CD8-positive, alpha-beta memory T cell (primary cell): Measurements from ENCODE around the gene SHLD2. TPM values are rescaled to one million over a fixed set of nuclear protein-coding genes. Genes with fewer than 3 reads are reported as not detected.
"Not testable (repeated sequence)": the region's sequence is repeated elsewhere in the genome, so short reads cannot be mapped to it uniquely, and the experiment has no call there.

Experiments used
- CTCF ChIA-PET: fragments of 350-600 bp; sonication (Branson Sonifier 250); formaldehyde crosslinking; loops from one replicate; lab custom pipeline; 2021; ENCODE audit warnings: antibody characterized with exemption; lab: Charles Lee
- POLR2A ChIA-PET: fragments of 350-600 bp; sonication (Branson Sonifier 250); formaldehyde crosslinking; loops from one replicate; lab custom pipeline; 2021; ENCODE audit warnings: antibody characterized with exemption; lab: Charles Lee
- DNase-seq, 5 donors: peaks; one replicate each; pipeline versions ENCODE4 v3.0.0 to v3.0.0-alpha.2; 2020 to 2022; ENCODE audit warnings: mixed read lengths in 1 of 5
- H3K27ac ChIP-seq: one replicate; pipeline ENCODE4 v1.7.0; 2013; ENCODE audit warnings: low read depth, mild to moderate bottlenecking, low read length, moderate library complexity
- H3K27me3 ChIP-seq: 2 replicates; pipeline ENCODE4 v1.7.0; 2013; ENCODE audit warnings: low read length, mild to moderate bottlenecking; ENCODE audit not compliant: insufficient read depth, poor library complexity, severe bottlenecking
- H3K36me3 ChIP-seq: 2 replicates; pipeline ENCODE4 v1.7.0; 2013; ENCODE audit warnings: mild to moderate bottlenecking, low read length, moderate library complexity; ENCODE audit not compliant: insufficient read depth
- H3K4me1 ChIP-seq: 2 replicates; pipeline ENCODE4 v1.7.0; 2013; ENCODE audit warnings: mild to moderate bottlenecking, low read length, moderate library complexity; ENCODE audit not compliant: insufficient read depth
- H3K4me3 ChIP-seq: 2 replicates; pipeline ENCODE4 v1.7.0; 2013; ENCODE audit warnings: mild to moderate bottlenecking, low read length
- H3K9me3 ChIP-seq: 2 replicates; pipeline ENCODE4 v1.7.0; 2013; ENCODE audit warnings: mild to moderate bottlenecking, low read length
- H3K27ac Mint-ChIP-seq, 8 donors: one replicate each; pipeline ENCODE4 v1.8.0; 2020 to 2021; ENCODE audit warnings: mixed read lengths in 8 of 8, mild to moderate bottlenecking in 6 of 8, inconsistent platforms in 3 of 8, moderate library complexity in 3 of 8
- H3K27me3 Mint-ChIP-seq, 2 donors: one replicate each; pipeline ENCODE4 v1.8.0; 2020 to 2021; ENCODE audit warnings: mixed read lengths in 2 of 2, mild to moderate bottlenecking in 1 of 2, moderate library complexity in 1 of 2
- H3K36me3 Mint-ChIP-seq, 3 donors: one replicate each; pipeline ENCODE4 v1.8.0; 2020 to 2021; ENCODE audit warnings: mixed read lengths in 3 of 3, inconsistent platforms in 1 of 3, mild to moderate bottlenecking in 1 of 3
- H3K4me1 Mint-ChIP-seq, 3 donors: one replicate each; pipeline ENCODE4 v1.8.0; 2020 to 2021; ENCODE audit warnings: mixed read lengths in 3 of 3, inconsistent platforms in 1 of 3, mild to moderate bottlenecking in 1 of 3
- H3K4me3 Mint-ChIP-seq, 7 donors: one replicate each; pipeline ENCODE4 v1.8.0; 2020 to 2021; ENCODE audit warnings: mixed read lengths in 7 of 7, mild to moderate bottlenecking in 6 of 7, moderate library complexity in 4 of 7, inconsistent platforms in 2 of 7
- H3K9me3 Mint-ChIP-seq, 5 donors: one replicate each; pipeline ENCODE4 v1.8.0; 2020 to 2022; ENCODE audit warnings: mixed read lengths in 5 of 5, mild to moderate bottlenecking in 3 of 5, moderate library complexity in 2 of 5, inconsistent platforms in 1 of 5
- polyA plus RNA-seq: library from polyadenylated mRNA; unstranded; fragments of 300-500 nt; fragmentation: Illumina TruSeq; gene quantifications from one replicate; pipeline ENCODE4 v1.2.3, GENCODE V29; 2021
- total RNA-seq, 2 experiments: library from RNA; stranded (reverse); gene quantifications; one replicate each; pipeline ENCODE4 v1.2.3, GENCODE V29; 2021

SHLD2 gene
- total and polyA plus RNA-seq, 3 experiments from 2014 or later, result 24.9 to 44.2 (median 42.9) TPM

DNA sequence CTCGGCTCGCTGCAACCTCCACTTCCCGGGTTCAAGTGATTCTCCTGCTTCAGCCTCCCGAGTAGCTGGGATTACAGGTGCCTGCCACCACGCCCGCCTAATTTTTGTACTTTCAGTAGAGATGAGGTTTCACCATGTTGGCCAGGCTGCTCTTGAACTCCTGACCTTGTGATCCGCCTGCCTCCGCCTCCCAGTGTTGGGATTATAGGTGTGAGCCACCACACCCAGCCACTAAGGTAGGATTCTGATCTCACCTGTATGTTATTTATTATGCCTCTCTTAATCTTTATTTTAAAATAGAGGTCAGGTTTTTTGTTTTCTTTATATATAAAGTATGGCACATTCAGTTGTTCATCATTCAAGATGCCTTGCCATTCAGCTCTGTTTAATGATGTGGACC, 9.7 kb downstream of the SHLD2 start:
- CTCF ChIA-PET, result interaction anchor here (0.6 kb wide), 1 partner anchor 19 kb away, joined by 3 read pairs; no protein-coding TSS in a partner anchor
- H3K9me3 ChIP-seq, H3K4me3 ChIP-seq, DNase-seq, H3K4me1 ChIP-seq, H3K4me3 Mint-ChIP-seq, POLR2A ChIA-PET, H3K27me3 ChIP-seq, H3K9me3 Mint-ChIP-seq, H3K27ac ChIP-seq, H3K36me3 ChIP-seq, H3K27me3 Mint-ChIP-seq: not testable (repeated sequence)
- peaks cover 16 to 38% (median 32%) of the 10 kb centered on the region in 3 donors for H3K4me1 Mint-ChIP-seq
- H3K36me3 Mint-ChIP-seq, result peaks cover 23 to 68% (median 23%) of the 10 kb centered on the region in 3 donors
- peak overlapping the region in 1 of 8 donors; percentile 36 for H3K27ac Mint-ChIP-seq

DNA sequence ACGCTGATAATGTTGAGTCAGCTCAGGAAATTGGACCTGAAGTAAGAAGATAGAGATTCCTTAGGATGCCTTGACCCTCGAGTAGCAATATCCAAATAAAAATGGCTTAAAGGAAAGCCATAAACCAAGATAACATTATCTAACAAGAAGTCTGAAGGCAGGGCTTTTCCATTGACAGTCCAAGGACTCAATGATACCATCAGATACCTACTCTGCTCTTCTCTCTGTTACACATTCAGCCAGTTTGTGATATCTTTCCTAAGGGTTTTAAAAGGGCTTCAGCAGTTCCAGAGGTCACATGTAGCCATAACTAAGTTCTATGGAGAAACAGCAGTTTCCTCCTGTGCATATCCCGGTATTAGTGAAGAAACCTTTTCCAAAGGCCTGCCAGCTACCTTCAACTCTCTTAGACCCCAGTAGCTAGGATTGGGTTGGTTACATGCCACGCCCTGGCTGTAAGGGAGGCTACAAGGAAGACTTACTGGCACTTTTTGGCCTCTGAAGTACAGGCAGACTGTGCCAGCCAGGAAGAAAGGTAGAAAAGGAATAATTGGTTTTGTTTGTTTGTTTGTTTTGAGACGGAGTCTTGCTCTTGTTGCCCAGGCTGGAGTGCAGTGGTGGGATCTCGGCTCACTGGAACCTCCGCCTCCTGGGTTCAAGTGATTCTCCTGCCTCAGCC, 10.6 kb downstream of the SHLD2 start:
- Histone ChIP-seq H3K27me3 (no peaks in the 10 kb centered on the region), H3K9me3 (no peaks in the 10 kb centered on the region), H3K4me1 (no peaks in the 10 kb centered on the region), H3K36me3 (peaks cover 9% of the 10 kb centered on the region), H3K4me3 (no peak overlapping the region), H3K27ac (no peak overlapping the region)
- Mint-ChIP-seq H3K9me3 (no peaks in the 10 kb centered on the region), H3K4me3 (no peak overlapping the region), H3K27ac (peak overlapping the region in 1 of 8 donors; percentile 29), H3K4me1 (peaks cover 16 to 31% (median 29%) of the 10 kb centered on the region in 3 donors), H3K27me3 (no peaks in the 10 kb centered on the region), H3K36me3 (peaks cover 19 to 64% (median 23%) of the 10 kb centered on the region in 3 donors)
- CTCF ChIA-PET, result no interaction called here
- no peak for DNase-seq
- POLR2A ChIA-PET, result no interaction called here

DNA sequence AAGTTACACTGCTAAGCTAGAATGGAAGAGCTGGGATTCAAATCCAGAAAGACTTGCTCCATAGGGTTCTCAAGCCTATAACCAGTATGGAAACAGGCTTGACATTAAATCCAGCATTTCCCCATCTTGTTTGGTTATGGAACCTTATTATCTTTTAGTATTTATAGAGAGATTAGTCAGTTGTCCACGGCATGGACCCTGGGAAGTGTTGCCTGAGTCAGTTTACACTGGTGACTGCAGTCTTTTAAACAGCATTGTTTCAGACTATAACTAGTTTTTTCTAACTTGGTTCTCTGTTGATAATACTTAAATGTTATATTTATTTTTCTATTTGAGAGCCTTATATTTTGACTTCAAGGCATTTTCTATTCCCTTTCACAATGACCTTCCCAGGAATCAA, 23.1 kb downstream of the SHLD2 start:
- H3K4me1 ChIP-seq, H3K4me3 Mint-ChIP-seq, CTCF ChIA-PET: not testable (repeated sequence)

DNA sequence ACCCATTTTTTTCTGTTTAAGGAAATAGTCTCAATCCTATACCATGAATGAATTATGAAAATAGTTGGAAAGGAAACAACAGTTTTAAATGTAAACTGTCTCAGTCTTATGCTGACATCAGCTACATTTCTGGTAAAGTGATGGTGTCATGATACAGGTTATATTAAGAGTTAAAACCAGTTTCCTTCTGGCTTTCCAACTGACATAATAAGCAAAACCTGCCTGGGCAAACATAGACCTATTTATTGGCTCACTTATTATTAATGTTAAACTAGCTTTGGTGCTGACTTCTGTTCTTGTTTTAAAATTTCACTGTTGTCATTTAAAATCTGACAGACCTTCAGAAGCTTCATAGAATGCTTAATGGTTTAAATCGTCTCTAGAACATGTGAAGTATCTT, 24.0 kb downstream of the SHLD2 start:
- CTCF ChIA-PET, H3K4me3 Mint-ChIP-seq, H3K27ac ChIP-seq, DNase-seq, POLR2A ChIA-PET, H3K4me3 ChIP-seq, H3K27ac Mint-ChIP-seq, H3K9me3 Mint-ChIP-seq, H3K27me3 Mint-ChIP-seq, H3K4me1 ChIP-seq, H3K9me3 ChIP-seq, H3K36me3 ChIP-seq, H3K27me3 ChIP-seq: not testable (repeated sequence)
- Mint-ChIP-seq H3K4me1 (peaks cover 0 to 19% (median 12%) of the 10 kb centered on the region in 3 donors), H3K36me3 (peaks cover 5 to 29% (median 7%) of the 10 kb centered on the region in 3 donors)

More for the DNA sequence above, 23.1 kb downstream of the SHLD2 start:
- DNase-seq, H3K9me3 ChIP-seq, POLR2A ChIA-PET, H3K27ac ChIP-seq, H3K9me3 Mint-ChIP-seq, H3K27me3 ChIP-seq, H3K4me3 ChIP-seq, H3K27me3 Mint-ChIP-seq, H3K27ac Mint-ChIP-seq, H3K36me3 ChIP-seq: not testable (repeated sequence)
- Mint-ChIP-seq H3K36me3 (peaks cover 5 to 28% (median 7%) of the 10 kb centered on the region in 3 donors), H3K4me1 (peaks cover 0 to 19% (median 12%) of the 10 kb centered on the region in 3 donors)

DNA sequence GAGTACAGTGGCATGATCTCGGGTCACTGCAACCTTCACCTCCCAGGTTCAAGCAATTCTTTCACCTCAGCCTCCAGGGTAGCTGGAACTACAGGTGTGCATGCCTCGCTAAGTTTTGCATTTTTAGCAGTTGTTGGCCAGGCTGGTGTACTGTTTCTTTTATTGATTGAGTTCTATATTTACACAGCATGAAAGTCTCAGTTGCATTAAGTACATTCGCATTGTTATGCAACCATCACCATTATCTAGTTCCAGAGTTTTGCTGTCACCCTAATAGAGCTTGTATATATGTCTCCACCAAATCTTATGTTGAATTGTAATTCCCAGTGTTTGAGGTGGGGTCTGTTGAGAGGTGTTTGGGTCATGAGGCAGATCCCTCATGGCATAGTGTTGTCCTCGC, 28.3 kb downstream of the SHLD2 start:
- Mint-ChIP-seq H3K27ac (peak overlapping the region in 1 of 8 donors; percentile 4), H3K36me3 (peaks cover 2 to 29% (median 4%) of the 10 kb centered on the region in 3 donors)
- CTCF ChIA-PET, POLR2A ChIA-PET, DNase-seq, H3K9me3 Mint-ChIP-seq, H3K27me3 Mint-ChIP-seq, H3K27me3 ChIP-seq, H3K27ac ChIP-seq, H3K36me3 ChIP-seq, H3K4me1 Mint-ChIP-seq, H3K4me3 Mint-ChIP-seq, H3K4me3 ChIP-seq, H3K4me1 ChIP-seq, H3K9me3 ChIP-seq: not testable (repeated sequence)

DNA sequence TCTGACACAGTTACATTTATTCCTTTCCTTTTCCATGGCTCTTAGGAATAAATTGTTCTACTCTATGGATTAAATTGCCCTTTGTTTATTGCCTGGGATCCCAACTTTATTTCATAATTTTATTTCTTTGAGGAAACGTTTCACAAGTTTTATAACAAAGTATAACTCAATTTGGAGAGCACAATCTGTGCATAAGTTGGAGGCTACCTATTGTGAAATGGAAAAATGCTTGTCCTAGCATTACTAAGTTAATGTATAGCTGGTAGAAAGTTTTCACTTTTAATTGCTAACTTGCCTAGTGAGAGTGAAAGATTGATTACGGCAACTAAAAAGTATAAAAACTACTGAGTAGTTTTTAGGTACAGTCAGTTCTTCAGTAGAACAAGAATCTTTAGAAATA, 32.0 kb downstream of the SHLD2 start:
- H3K9me3 Mint-ChIP-seq, H3K9me3 ChIP-seq, H3K27me3 Mint-ChIP-seq, H3K4me1 Mint-ChIP-seq, H3K4me1 ChIP-seq, CTCF ChIA-PET, DNase-seq, H3K27ac Mint-ChIP-seq, H3K4me3 Mint-ChIP-seq, POLR2A ChIA-PET, H3K36me3 ChIP-seq, H3K4me3 ChIP-seq, H3K27me3 ChIP-seq, H3K27ac ChIP-seq: not testable (repeated sequence)
- peaks cover 4 to 31% (median 8%) of the 10 kb centered on the region in 3 donors for H3K36me3 Mint-ChIP-seq

DNA sequence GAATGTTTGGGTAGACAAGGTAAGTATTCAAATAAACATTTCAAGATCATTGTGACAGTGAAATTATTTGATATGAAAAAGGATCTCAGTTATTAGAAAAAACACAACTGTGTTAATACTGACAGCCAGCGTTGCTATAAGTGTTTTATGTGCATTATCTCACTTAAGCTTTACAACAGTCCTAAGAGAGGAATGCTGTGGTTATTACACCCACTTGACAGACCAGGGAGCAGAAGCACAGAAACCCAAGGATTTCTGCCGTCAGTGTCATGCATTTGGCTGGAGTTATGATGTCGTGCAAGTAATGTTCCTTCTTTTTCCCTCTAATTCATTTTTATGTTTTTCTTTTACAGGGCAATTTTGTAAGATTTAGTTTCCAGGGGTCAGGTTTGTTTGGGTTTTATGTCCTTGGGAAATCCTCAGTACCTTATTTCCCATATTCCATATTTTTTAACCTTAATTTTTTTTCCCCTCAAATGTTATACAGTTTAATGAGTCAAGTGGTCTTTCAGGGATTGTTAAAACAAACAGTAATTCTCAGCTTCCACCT, 32.7 kb downstream of the SHLD2 start:
- not testable (repeated sequence) for H3K9me3 Mint-ChIP-seq

DNA sequence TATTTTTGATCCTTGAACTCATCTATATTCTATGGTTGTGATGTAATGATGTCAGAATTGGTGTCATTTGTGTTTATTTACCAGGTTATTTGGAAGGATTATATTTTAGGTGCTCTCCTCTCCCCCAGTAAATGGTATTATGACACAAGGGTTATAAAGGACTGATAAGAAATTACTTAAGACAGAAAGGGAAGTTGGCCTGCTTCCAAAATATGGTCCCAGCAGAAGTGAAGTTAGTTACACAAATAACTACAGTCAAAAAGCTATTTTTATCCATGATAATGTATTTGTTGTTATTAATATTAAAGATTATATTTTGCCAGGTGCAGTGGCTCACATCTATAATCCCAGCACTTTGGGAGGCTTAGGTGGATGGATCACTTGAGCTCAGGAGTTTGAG, 37.2 kb downstream of the SHLD2 start:
- DNase-seq, CTCF ChIA-PET, H3K27me3 Mint-ChIP-seq, POLR2A ChIA-PET, H3K36me3 ChIP-seq, H3K4me3 Mint-ChIP-seq, H3K27ac ChIP-seq, H3K9me3 Mint-ChIP-seq, H3K27ac Mint-ChIP-seq, H3K4me1 ChIP-seq, H3K4me3 ChIP-seq, H3K9me3 ChIP-seq, H3K4me1 Mint-ChIP-seq, H3K27me3 ChIP-seq: not testable (repeated sequence)
- peaks cover 15 to 37% (median 20%) of the 10 kb centered on the region in 3 donors for H3K36me3 Mint-ChIP-seq

More for the DNA sequence above, 32.7 kb downstream of the SHLD2 start:
- H3K4me1 Mint-ChIP-seq, CTCF ChIA-PET, POLR2A ChIA-PET, H3K27me3 ChIP-seq, H3K4me3 Mint-ChIP-seq, DNase-seq, H3K27ac ChIP-seq, H3K36me3 ChIP-seq, H3K4me1 ChIP-seq, H3K4me3 ChIP-seq, H3K27me3 Mint-ChIP-seq, H3K9me3 ChIP-seq: not testable (repeated sequence)
- Mint-ChIP-seq H3K27ac (peak overlapping the region in 1 of 8 donors; percentile 51), H3K36me3 (peaks cover 4 to 29% (median 9%) of the 10 kb centered on the region in 3 donors)
